HEK293 (cell line): Measurements from ENCODE around the gene DSCAM.

Source experiments
- CTCF ChIA-PET: fragments of 350-600 bp; formaldehyde crosslinking; extraction: SDS; loops from one replicate; lab custom pipeline; 2021; ENCODE audit warnings: antibody characterized with exemption; lab: Yijun Ruan, JAX
- POLR2A ChIA-PET: fragments of 300-600 bp; formaldehyde crosslinking; extraction: SDS; loops from one replicate; lab custom pipeline; 2020; ENCODE audit warnings: antibody characterized with exemption, inconsistent platforms; lab: Yijun Ruan, JAX
- H3K27ac ChIP-seq: fragments of 200-500 bp; sonication (Bioruptor generic); 2 replicates; pipeline ENCODE4 v1.5.1; 2014; ENCODE audit warnings: low read depth, low read length, control low read depth, inconsistent platforms; ENCODE audit errors: extremely low read depth
- H3K36me3 ChIP-seq, 2 experiments: fragments of 200-500 bp in 1 of 2; sonication (Bioruptor generic) in 1 of 2; 1 replicate in 1 of 2; 2 replicates in 1 of 2; pipeline ENCODE4 v1.5.1; 2014 to 2017; ENCODE audit warnings: inconsistent platforms in 2 of 2, low read length in 2 of 2; ENCODE audit not compliant: control insufficient read depth in 2 of 2, insufficient read depth in 1 of 2
- H3K4me1 ChIP-seq: fragments of 200-500 bp; sonication (Bioruptor generic); 2 replicates; pipeline ENCODE4 v1.5.1; 2014; ENCODE audit warnings: mild to moderate bottlenecking, low read length, inconsistent platforms; ENCODE audit not compliant: control insufficient read depth, insufficient read depth
- H3K4me3 ChIP-seq: 2 replicates; pipeline ENCODE4 v1.5.1; 2011; ENCODE audit warnings: low read depth, mild to moderate bottlenecking, control low read depth, low read length, moderate library complexity
- H3K9me3 ChIP-seq: fragments of 200-500 bp; sonication (Bioruptor generic); 2 replicates; pipeline ENCODE4 v1.5.1; 2014; ENCODE audit warnings: low read depth, low read length, inconsistent platforms; ENCODE audit not compliant: control insufficient read depth, insufficient read depth
- GLI4 ChIP-seq: fragments of 450-650 bp; formaldehyde crosslinking; IDR thresholded peaks from 2 replicates; pipeline ENCODE4 v1.5.1; 2016; ENCODE audit warnings: missing biosample characterization, missing genetic modification characterization
- KLF16 ChIP-seq: fragments of 450-650 bp; formaldehyde crosslinking; IDR thresholded peaks from 2 replicates; pipeline ENCODE4 v1.5.1; 2017; ENCODE audit warnings: missing biosample characterization, missing genetic modification characterization
- KLF8 ChIP-seq: fragments of 450-650 bp; formaldehyde crosslinking; IDR thresholded peaks from 2 replicates; pipeline ENCODE4 v1.5.1; 2016; ENCODE audit warnings: missing biosample characterization, missing genetic modification characterization
- ZEB2 ChIP-seq: fragments of 450-650 bp; formaldehyde crosslinking; IDR thresholded peaks from 2 replicates; pipeline ENCODE4 v1.5.1; 2016; ENCODE audit warnings: missing biosample characterization, missing genetic modification characterization
- ZNF133 ChIP-seq: fragments of 450-650 bp; formaldehyde crosslinking; IDR thresholded peaks from 2 replicates; pipeline ENCODE4 v1.5.1; 2016; ENCODE audit warnings: missing biosample characterization, missing genetic modification characterization
- ZNF138 ChIP-seq: fragments of 450-650 bp; formaldehyde crosslinking; IDR thresholded peaks from 2 replicates; pipeline ENCODE4 v1.5.1; 2016; ENCODE audit warnings: missing biosample characterization, missing genetic modification characterization, borderline replicate concordance
- ZNF148 ChIP-seq: fragments of 450-650 bp; formaldehyde crosslinking; IDR thresholded peaks from 2 replicates; pipeline ENCODE4 v1.5.0; 2017; ENCODE audit warnings: missing biosample characterization, missing genetic modification characterization, borderline replicate concordance
- ZNF169 ChIP-seq: fragments of 450-650 bp; formaldehyde crosslinking; IDR thresholded peaks from 2 replicates; pipeline ENCODE4 v1.5.1; 2016; ENCODE audit warnings: missing biosample characterization, missing genetic modification characterization
- ZNF19 ChIP-seq: fragments of 450-650 bp; formaldehyde crosslinking; IDR thresholded peaks from 2 replicates; pipeline ENCODE4; 2016; ENCODE audit warnings: missing biosample characterization, missing genetic modification characterization, low read depth
- ZNF311 ChIP-seq: fragments of 450-650 bp; formaldehyde crosslinking; IDR thresholded peaks from 2 replicates; pipeline ENCODE4 v1.5.1; 2017; ENCODE audit warnings: missing biosample characterization, missing genetic modification characterization, borderline replicate concordance
- ZNF350 ChIP-seq: fragments of 450-650 bp; formaldehyde crosslinking; IDR thresholded peaks from 2 replicates; pipeline ENCODE4 v1.5.0; 2017; ENCODE audit warnings: missing biosample characterization, mild to moderate bottlenecking, missing genetic modification characterization
- ZNF354C ChIP-seq: fragments of 450-650 bp; formaldehyde crosslinking; IDR thresholded peaks from 2 replicates; pipeline ENCODE4 v1.5.1; 2016; ENCODE audit warnings: missing biosample characterization, missing genetic modification characterization, low read depth, borderline replicate concordance
- ZNF37A ChIP-seq: fragments of 450-650 bp; IDR thresholded peaks from 2 replicates; pipeline ENCODE4 v1.5.1; 2018; ENCODE audit warnings: missing biosample characterization, missing genetic modification characterization
- ZNF398 ChIP-seq: fragments of 450-650 bp; formaldehyde crosslinking; IDR thresholded peaks from 2 replicates; pipeline ENCODE4 v1.5.1; 2017; ENCODE audit warnings: missing biosample characterization, missing genetic modification characterization
- ZNF423 ChIP-seq: fragments of 450-650 bp; formaldehyde crosslinking; IDR thresholded peaks from 2 replicates; pipeline ENCODE4 v1.5.1; 2016; ENCODE audit warnings: missing biosample characterization, missing genetic modification characterization
- ZNF473 ChIP-seq: fragments of 450-650 bp; formaldehyde crosslinking; IDR thresholded peaks from 2 replicates; pipeline ENCODE4 v1.5.1; 2017; ENCODE audit warnings: missing biosample characterization, missing genetic modification characterization
- TF ChIP-seq, protein P1 (sequence below): fragments of 450-650 bp; formaldehyde crosslinking; IDR thresholded peaks from 2 replicates; pipeline ENCODE4 v1.5.1; 2016; ENCODE audit warnings: missing biosample characterization, missing genetic modification characterization
- TF ChIP-seq, protein P2 (sequence below): fragments of 450-650 bp; formaldehyde crosslinking; IDR thresholded peaks from 2 replicates; pipeline ENCODE4 v1.5.1; 2016; ENCODE audit warnings: missing biosample characterization, missing genetic modification characterization
- TF ChIP-seq, protein P3 (sequence below): fragments of 450-650 bp; formaldehyde crosslinking; IDR thresholded peaks from 2 replicates; pipeline ENCODE4 v1.5.1; 2016; ENCODE audit warnings: missing biosample characterization, missing genetic modification characterization

DSCAM gene

GRCh38 chr21:40057331-40057730 lies 789.6 kb downstream of the DSCAM start:
- Histone ChIP-seq H3K27ac (no peak overlapping the region), H3K9me3 (no peaks in the 10 kb centered on the region)
- CTCF ChIA-PET: interaction anchor here (1.6 kb wide), 1 partner anchor 63 kb away, joined by 6 read pairs; no protein-coding TSS in a partner anchor
- TF ChIP-seq KLF8 (no peak), ZNF473 (no peak), ZNF350 (no peak), KLF16 (tag by site-specific recombination) (no peak), ZNF19 (tag by site-specific recombination) (no peak), ZEB2 (tag by site-specific recombination) (no peak), ZNF133 (no peak), ZNF398 (no peak), ZNF354C (no peak), ZNF311 (tag by site-specific recombination) (no peak), ZNF37A (tag by site-specific recombination) (no peak), GLI4 (tag by site-specific recombination) (no peak), ZNF423 (tag by site-specific recombination) (no peak), ZNF138 (no peak), ZNF148 (tag by site-specific recombination) (no peak), ZNF169 (tag by site-specific recombination) (no peak)
- TF ChIP-seq, protein P1, sequence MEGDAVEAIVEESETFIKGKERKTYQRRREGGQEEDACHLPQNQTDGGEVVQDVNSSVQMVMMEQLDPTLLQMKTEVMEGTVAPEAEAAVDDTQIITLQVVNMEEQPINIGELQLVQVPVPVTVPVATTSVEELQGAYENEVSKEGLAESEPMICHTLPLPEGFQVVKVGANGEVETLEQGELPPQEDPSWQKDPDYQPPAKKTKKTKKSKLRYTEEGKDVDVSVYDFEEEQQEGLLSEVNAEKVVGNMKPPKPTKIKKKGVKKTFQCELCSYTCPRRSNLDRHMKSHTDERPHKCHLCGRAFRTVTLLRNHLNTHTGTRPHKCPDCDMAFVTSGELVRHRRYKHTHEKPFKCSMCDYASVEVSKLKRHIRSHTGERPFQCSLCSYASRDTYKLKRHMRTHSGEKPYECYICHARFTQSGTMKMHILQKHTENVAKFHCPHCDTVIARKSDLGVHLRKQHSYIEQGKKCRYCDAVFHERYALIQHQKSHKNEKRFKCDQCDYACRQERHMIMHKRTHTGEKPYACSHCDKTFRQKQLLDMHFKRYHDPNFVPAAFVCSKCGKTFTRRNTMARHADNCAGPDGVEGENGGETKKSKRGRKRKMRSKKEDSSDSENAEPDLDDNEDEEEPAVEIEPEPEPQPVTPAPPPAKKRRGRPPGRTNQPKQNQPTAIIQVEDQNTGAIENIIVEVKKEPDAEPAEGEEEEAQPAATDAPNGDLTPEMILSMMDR: no peak
- TF ChIP-seq, protein P2, sequence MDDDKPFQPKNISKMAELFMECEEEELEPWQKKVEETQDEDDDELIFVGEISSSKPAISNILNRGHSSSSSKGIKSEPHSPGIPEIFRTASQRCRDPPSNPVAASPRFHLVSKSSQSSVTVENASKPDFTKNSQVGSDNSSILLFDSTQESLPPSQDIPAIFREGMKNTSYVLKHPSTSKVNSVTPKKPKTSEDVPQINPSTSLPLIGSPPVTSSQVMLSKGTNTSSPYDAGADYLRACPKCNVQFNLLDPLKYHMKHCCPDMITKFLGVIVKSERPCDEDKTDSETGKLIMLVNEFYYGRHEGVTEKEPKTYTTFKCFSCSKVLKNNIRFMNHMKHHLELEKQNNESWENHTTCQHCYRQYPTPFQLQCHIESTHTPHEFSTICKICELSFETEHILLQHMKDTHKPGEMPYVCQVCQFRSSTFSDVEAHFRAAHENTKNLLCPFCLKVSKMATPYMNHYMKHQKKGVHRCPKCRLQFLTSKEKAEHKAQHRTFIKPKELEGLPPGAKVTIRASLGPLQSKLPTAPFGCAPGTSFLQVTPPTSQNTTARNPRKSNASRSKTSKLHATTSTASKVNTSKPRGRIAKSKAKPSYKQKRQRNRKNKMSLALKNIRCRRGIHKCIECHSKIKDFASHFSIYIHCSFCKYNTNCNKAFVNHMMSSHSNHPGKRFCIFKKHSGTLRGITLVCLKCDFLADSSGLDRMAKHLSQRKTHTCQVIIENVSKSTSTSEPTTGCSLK: no peak
- TF ChIP-seq, protein P3, sequence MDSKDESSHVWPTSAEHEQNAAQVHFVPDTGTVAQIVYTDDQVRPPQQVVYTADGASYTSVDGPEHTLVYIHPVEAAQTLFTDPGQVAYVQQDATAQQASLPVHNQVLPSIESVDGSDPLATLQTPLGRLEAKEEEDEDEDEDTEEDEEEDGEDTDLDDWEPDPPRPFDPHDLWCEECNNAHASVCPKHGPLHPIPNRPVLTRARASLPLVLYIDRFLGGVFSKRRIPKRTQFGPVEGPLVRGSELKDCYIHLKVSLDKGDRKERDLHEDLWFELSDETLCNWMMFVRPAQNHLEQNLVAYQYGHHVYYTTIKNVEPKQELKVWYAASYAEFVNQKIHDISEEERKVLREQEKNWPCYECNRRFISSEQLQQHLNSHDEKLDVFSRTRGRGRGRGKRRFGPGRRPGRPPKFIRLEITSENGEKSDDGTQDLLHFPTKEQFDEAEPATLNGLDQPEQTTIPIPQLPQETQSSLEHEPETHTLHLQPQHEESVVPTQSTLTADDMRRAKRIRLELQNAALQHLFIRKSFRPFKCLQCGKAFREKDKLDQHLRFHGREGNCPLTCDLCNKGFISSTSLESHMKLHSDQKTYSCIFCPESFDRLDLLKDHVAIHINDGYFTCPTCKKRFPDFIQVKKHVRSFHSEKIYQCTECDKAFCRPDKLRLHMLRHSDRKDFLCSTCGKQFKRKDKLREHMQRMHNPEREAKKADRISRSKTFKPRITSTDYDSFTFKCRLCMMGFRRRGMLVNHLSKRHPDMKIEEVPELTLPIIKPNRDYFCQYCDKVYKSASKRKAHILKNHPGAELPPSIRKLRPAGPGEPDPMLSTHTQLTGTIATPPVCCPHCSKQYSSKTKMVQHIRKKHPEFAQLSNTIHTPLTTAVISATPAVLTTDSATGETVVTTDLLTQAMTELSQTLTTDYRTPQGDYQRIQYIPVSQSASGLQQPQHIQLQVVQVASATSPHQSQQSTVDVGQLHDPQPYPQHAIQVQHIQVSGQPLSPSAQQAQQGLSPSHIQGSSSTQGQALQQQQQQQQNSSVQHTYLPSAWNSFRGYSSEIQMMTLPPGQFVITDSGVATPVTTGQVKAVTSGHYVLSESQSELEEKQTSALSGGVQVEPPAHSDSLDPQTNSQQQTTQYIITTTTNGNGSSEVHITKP (tag by site-specific recombination): no peak
- TF ChIP-seq, all 188 proteins: peak for 0
- POLR2A ChIA-PET: interaction anchor here (0.7 to 1.1 kb wide), 2 partner anchors 12 to 20 kb away, joined by 3 to 5 read pairs; no protein-coding TSS in a partner anchor
- Histone ChIP-seq H3K36me3 (no peaks in the 10 kb centered on the region), H3K4me1 (peaks cover 9% of the 10 kb centered on the region; the same call in 1 of the 2 replicates), H3K4me3 (no peak overlapping the region)
